ENCODE results near the gene IFNA4.
"Not testable (repeated sequence)": the region's sequence is repeated elsewhere in the genome, so short reads cannot be mapped to it uniquely, and the experiment has no call there.

DNA sequence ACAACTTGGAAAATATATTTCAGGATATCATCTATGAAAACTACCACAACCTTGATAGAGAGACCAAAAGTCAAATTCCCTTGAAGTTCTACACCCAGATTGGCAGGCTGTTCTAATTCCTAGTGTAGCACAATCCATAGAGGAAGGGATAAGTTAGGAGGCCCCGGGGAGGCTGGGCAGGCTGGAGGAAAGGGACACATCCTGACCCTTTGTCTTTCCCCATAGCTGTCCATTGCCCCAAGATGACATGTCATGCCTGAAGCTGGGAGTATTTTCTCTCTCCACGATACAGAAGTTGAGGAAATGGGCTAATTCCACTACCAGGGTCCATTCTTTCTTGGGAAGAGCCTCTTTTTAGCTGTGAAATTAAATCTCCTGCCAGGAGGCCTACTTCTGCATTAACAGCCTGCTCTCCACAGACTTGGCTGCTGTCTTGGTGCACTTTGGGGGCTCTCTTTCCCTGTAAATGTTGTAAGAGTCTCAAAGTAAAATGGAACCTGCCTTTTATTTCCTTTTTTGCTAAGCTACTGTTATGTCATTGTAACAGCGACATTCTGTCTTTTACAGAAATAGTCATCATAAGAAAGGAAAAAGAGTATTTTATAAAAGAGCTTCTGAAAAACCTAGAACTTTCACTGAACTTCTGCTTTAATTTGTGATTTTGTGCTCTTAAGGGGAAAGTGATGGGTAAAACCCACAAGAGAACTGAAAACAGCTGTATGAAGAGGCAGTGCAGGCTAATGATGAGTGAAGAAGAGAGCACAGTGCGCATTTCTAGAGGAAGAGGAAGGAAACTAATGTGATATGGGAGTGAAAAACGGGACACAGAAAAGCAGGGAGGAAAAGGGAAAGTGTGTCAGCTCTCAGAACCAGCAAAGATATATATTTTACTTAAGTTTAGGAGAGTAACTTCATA lies 26.3 kb upstream of the IFNA4 start:
- TF ChIP-seq, protein P1, sequence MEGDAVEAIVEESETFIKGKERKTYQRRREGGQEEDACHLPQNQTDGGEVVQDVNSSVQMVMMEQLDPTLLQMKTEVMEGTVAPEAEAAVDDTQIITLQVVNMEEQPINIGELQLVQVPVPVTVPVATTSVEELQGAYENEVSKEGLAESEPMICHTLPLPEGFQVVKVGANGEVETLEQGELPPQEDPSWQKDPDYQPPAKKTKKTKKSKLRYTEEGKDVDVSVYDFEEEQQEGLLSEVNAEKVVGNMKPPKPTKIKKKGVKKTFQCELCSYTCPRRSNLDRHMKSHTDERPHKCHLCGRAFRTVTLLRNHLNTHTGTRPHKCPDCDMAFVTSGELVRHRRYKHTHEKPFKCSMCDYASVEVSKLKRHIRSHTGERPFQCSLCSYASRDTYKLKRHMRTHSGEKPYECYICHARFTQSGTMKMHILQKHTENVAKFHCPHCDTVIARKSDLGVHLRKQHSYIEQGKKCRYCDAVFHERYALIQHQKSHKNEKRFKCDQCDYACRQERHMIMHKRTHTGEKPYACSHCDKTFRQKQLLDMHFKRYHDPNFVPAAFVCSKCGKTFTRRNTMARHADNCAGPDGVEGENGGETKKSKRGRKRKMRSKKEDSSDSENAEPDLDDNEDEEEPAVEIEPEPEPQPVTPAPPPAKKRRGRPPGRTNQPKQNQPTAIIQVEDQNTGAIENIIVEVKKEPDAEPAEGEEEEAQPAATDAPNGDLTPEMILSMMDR (IDR thresholded peaks at IDR 0.05): not testable (repeated sequence)
- TF ChIP-seq POLR2A (IDR thresholded peaks at IDR 0.05); POLR2AphosphoS5 (IDR thresholded peaks at IDR 0.05; ENCODE audit: insufficient read depth in 1 of 2, low read depth in 1 of 2): not testable (repeated sequence)
